Measurements from ENCODE around the gene TMEM131. TPM values are rescaled to one million over a fixed set of nuclear protein-coding genes. Genes with fewer than 3 reads are reported as not detected.

Gene TMEM131
- total and polyA plus RNA-seq, 3 donors from 2014 or later = 35.0 to 54.8 (median 49.6) TPM

GRCh38 chr2:97985998-97986397, 9.8 kb downstream of the TMEM131 start:
- Histone ChIP-seq H3K27ac (no peak overlapping the region), H3K36me3 (ENCODE audit: low read depth, missing control alignments) (no peaks in the 10 kb centered on the region), H3K4me3 (no peak overlapping the region), H3K27me3 (no peaks in the 10 kb centered on the region), H3K4me1 (no peaks in the 10 kb centered on the region), H3K9me3 (no peaks in the 10 kb centered on the region)
- no peak for DNase-seq
- WGBS, 2 donors = 87 to 93% methylated on average over 2 of the region's 2 CpGs
- intact Hi-C loops (cut with DNase I; ENCODE audit: low total_unique reads) = no loop called here
- TF ChIP-seq CTCF (IDR thresholded peaks at IDR 0.05) (no peak), POLR2A (IDR thresholded peaks at IDR 0.05) (no peak)

GRCh38 chr2:97983698-97984097, 12.1 kb downstream of the TMEM131 start:
- TF ChIP-seq POLR2A (IDR thresholded peaks at IDR 0.05) = no peak
- no peak for TF ChIP-seq CTCF (IDR thresholded peaks at IDR 0.05)
- DNase-seq = no peak
- Histone ChIP-seq H3K36me3 (ENCODE audit: low read depth, missing control alignments) (no peaks in the 10 kb centered on the region), H3K4me1 (no peaks in the 10 kb centered on the region), H3K27me3 (no peaks in the 10 kb centered on the region), H3K4me3 (no peak overlapping the region), H3K9me3 (no peaks in the 10 kb centered on the region), H3K27ac (no peak overlapping the region)
- WGBS, 2 donors = 80 to 83% methylated on average over 3 of the region's 3 CpGs
- intact Hi-C loops (cut with DNase I; ENCODE audit: low total_unique reads) = no loop called here

GRCh38 chr2:97983134-97983533, 12.6 kb downstream of the TMEM131 start:
- TF ChIP-seq POLR2A (IDR thresholded peaks at IDR 0.05) (no peak), CTCF (IDR thresholded peaks at IDR 0.05) (no peak)
- intact Hi-C loops (cut with DNase I; ENCODE audit: low total_unique reads) = no loop called here
- Histone ChIP-seq H3K27me3 (no peaks in the 10 kb centered on the region), H3K4me1 (no peaks in the 10 kb centered on the region), H3K4me3 (no peak overlapping the region), H3K27ac (no peak overlapping the region), H3K36me3 (ENCODE audit: low read depth, missing control alignments) (no peaks in the 10 kb centered on the region), H3K9me3 (no peaks in the 10 kb centered on the region)
- no peak for DNase-seq
- WGBS, 2 donors = 90 to 92% methylated on average over 6 of the region's 6 CpGs

GRCh38 chr2:97982621-97983020, 13.1 kb downstream of the TMEM131 start:
- no peaks in the 10 kb centered on the region for H3K9me3 ChIP-seq
- intact Hi-C loops (cut with DNase I; ENCODE audit: low total_unique reads) = no loop called here
- H3K36me3 ChIP-seq (ENCODE audit: low read depth, missing control alignments) = no peaks in the 10 kb centered on the region

More at GRCh38 chr2:97982621-97983020, 13.1 kb downstream of the TMEM131 start:
- Histone ChIP-seq H3K4me3 (no peak overlapping the region), H3K27me3 (no peaks in the 10 kb centered on the region), H3K4me1 (no peaks in the 10 kb centered on the region), H3K27ac (no peak overlapping the region)
- TF ChIP-seq CTCF (IDR thresholded peaks at IDR 0.05) (no peak), POLR2A (IDR thresholded peaks at IDR 0.05) (no peak)
- no peak for DNase-seq

Measured in testis (tissue), 3 donors.